HepG2 (cell line): Measurements from ENCODE around the gene ID3. TPM values are rescaled to one million over a fixed set of nuclear protein-coding genes. Genes with fewer than 3 reads are reported as not detected.

Experiments
- ATAC-seq: fragments of 200-7000 bp; cut with Tn5 transposase; 3 replicates; pipeline ENCODE4 v1.9.1; 2020; ENCODE audit warnings: mild to moderate bottlenecking, moderate library complexity
- BruUV-seq: library from RNA; stranded (reverse); fragments of 400-500 nt; replicated peaks from 2 replicates; lab custom pipeline; 2021; lab: Mats Ljungman, UMichigan
- CTCF ChIA-PET: fragments of 300-600 bp; formaldehyde crosslinking; extraction: SDS; loops from one replicate; lab custom pipeline; 2021; ENCODE audit warnings: low total read pairs, inconsistent platforms, low intra/inter-chr PET ratio; lab: Yijun Ruan, JAX
- POLR2A ChIA-PET: fragments of 350-600 bp; sonication (Branson Sonifier 250); formaldehyde crosslinking; loops from one replicate; lab custom pipeline; 2020; ENCODE audit warnings: antibody characterized with exemption, inconsistent platforms; lab: Yijun Ruan, JAX
- DNase-seq: peaks from one replicate; pipeline ENCODE4 v3.0.0-alpha.2; 2015; ENCODE audit warnings: low spot score
- FAIRE-seq: peaks from 3 replicates; lab custom pipeline; 2011; peaks lifted over from hg19 to GRCh38; lab: Jason Lieb, UNC
- H2AFZ ChIP-seq: one replicate; pipeline ENCODE4 v1.6.1; 2011; ENCODE audit warnings: low read length, inconsistent platforms
- H3K27ac ChIP-seq: fragments of 300-600 bp; 3 replicates; pipeline ENCODE4 v1.8.0; 2011; ENCODE audit warnings: mixed run types, mild to moderate bottlenecking, mixed read lengths, low read length, inconsistent platforms; ENCODE audit not compliant: insufficient read depth; ENCODE audit errors: extremely low read length
- H3K27me3 ChIP-seq, 2 experiments: fragments of 200-600 bp in 1 of 2; 2 replicates in 1 of 2; 3 replicates in 1 of 2; pipeline versions ENCODE4 v1.6.0 to v1.8.0; 2011; ENCODE audit warnings: low read length in 2 of 2, mild to moderate bottlenecking in 2 of 2, moderate library complexity in 2 of 2, inconsistent platforms in 1 of 2; ENCODE audit not compliant: insufficient read depth in 2 of 2, control insufficient read depth in 1 of 2
- H3K36me3 ChIP-seq, 2 experiments: fragments of 200-600 bp in 1 of 2; replicated peaks in 1 of 2; 2 replicates in 1 of 2; 3 replicates in 1 of 2; pipeline versions ENCODE4 v1.5.1 to v1.8.0; 2011; ENCODE audit warnings: low read length in 2 of 2, inconsistent platforms in 1 of 2; ENCODE audit not compliant: insufficient read depth in 2 of 2, control insufficient read depth in 1 of 2
- H3K4me1 ChIP-seq: 2 replicates; pipeline ENCODE4 v1.5.1; 2012; ENCODE audit warnings: low read length, inconsistent platforms; ENCODE audit not compliant: insufficient read depth
- H3K4me2 ChIP-seq: 2 replicates; pipeline ENCODE4 v1.6.0; 2011; ENCODE audit warnings: low read depth, low read length, inconsistent platforms
- H3K4me3 ChIP-seq, 3 experiments: fragments of 200-600 bp in 1 of 3; sonication (generic), shearing (Covaris generic) in 1 of 3; replicated peaks in 1 of 3; 2 replicates each; pipeline ENCODE4 v1.5.1; 2011 to 2016; ENCODE audit warnings: low read length in 3 of 3, inconsistent platforms in 2 of 3, low read depth in 2 of 3, mild to moderate bottlenecking in 2 of 3, control low read depth in 1 of 3, mixed read lengths in 1 of 3; ENCODE audit not compliant: insufficient read depth in 1 of 3
- H3K79me2 ChIP-seq: one replicate; pipeline ENCODE4 v1.6.1; 2011; ENCODE audit warnings: low read length, inconsistent platforms; ENCODE audit not compliant: insufficient read depth
- H3K9ac ChIP-seq: 2 replicates; pipeline ENCODE4 v1.6.0; 2011; ENCODE audit warnings: mild to moderate bottlenecking, low read depth, low read length, inconsistent platforms; ENCODE audit not compliant: insufficient read depth
- H3K9me3 ChIP-seq: 2 replicates; pipeline ENCODE4 v1.5.1; 2012; ENCODE audit warnings: mild to moderate bottlenecking, low read length
- H4K20me1 ChIP-seq: 2 replicates; pipeline ENCODE4 v1.6.0; 2011; ENCODE audit warnings: inconsistent platforms, mild to moderate bottlenecking, low read length, moderate library complexity; ENCODE audit not compliant: insufficient read depth
- ARNTL ChIP-seq: sonication (generic); formaldehyde crosslinking; IDR thresholded peaks from 2 replicates; pipeline ENCODE4 v1.4.0; 2020; ENCODE audit warnings: mild to moderate bottlenecking, missing genetic modification reagents
- FOXP1 ChIP-seq, 2 experiments: fragments of 450-650 bp in 1 of 2; IDR thresholded peaks; 2 replicates each; pipeline ENCODE4 v1.6.1; 2017 to 2018; ENCODE audit warnings: antibody characterized with exemption in 1 of 2
- ISL2 ChIP-seq: sonication (generic); formaldehyde crosslinking; IDR thresholded peaks from 2 replicates; pipeline ENCODE4 v1.5.0; 2020; ENCODE audit warnings: missing genetic modification reagents
- NFATC3 ChIP-seq: sonication (generic); formaldehyde crosslinking; IDR thresholded peaks from 2 replicates; pipeline ENCODE4 v1.5.1; 2020; ENCODE audit warnings: mild to moderate bottlenecking, missing genetic modification reagents
- SRY ChIP-seq: sonication (generic); formaldehyde crosslinking; IDR thresholded peaks from 2 replicates; pipeline ENCODE4 v1.8.0; 2022; ENCODE audit warnings: mild to moderate bottlenecking, missing genetic modification reagents
- USF2 ChIP-seq, 2 experiments: sonication (generic) in 1 of 2; formaldehyde crosslinking in 1 of 2; IDR thresholded peaks; 2 replicates each; pipeline versions ENCODE4 v1.5.1 to v1.6.1; 2011 to 2020; ENCODE audit warnings: borderline replicate concordance in 1 of 2, low read depth in 1 of 2, low read length in 1 of 2, mild to moderate bottlenecking in 1 of 2, missing genetic modification reagents in 1 of 2, moderate library complexity in 1 of 2
- ZBTB2 ChIP-seq: sonication (generic); formaldehyde crosslinking; IDR thresholded peaks from 2 replicates; pipeline ENCODE4 v1.8.0; 2022; ENCODE audit warnings: low read depth, missing genetic modification reagents
- ZEB1 ChIP-seq: IDR thresholded peaks from 2 replicates; pipeline ENCODE4 v1.6.1; 2012; ENCODE audit warnings: mild to moderate bottlenecking, low read depth, inconsistent platforms; ENCODE audit not compliant: insufficient replicate concordance
- ZFAT ChIP-seq: sonication (generic); formaldehyde crosslinking; conservative IDR thresholded peaks from 2 replicates; pipeline ENCODE4 v1.8.1; 2023; ENCODE audit warnings: missing genetic modification reagents, inconsistent platforms
- ZNF362 ChIP-seq: sonication (generic); formaldehyde crosslinking; IDR thresholded peaks from 2 replicates; pipeline ENCODE4 v1.4.0; 2020; ENCODE audit warnings: missing genetic modification reagents, mild to moderate bottlenecking, borderline replicate concordance
- ZNF558 ChIP-seq: sonication (generic); formaldehyde crosslinking; IDR thresholded peaks from 2 replicates; pipeline ENCODE4 v1.9.0; 2022; ENCODE audit warnings: mild to moderate bottlenecking, missing genetic modification reagents, borderline replicate concordance
- ZNF670 ChIP-seq: sonication (generic); formaldehyde crosslinking; IDR thresholded peaks from 2 replicates; pipeline ENCODE4 v1.8.0; 2022; ENCODE audit warnings: mild to moderate bottlenecking, missing genetic modification reagents, borderline replicate concordance
- ZNF780A ChIP-seq: sonication (generic); formaldehyde crosslinking; IDR thresholded peaks from 2 replicates; pipeline ENCODE4 v1.8.0; 2022; ENCODE audit warnings: mild to moderate bottlenecking, missing genetic modification reagents, moderate library complexity
- ZNF790 ChIP-seq: sonication (generic); formaldehyde crosslinking; IDR thresholded peaks from 2 replicates; pipeline ENCODE4 v1.8.0; 2022; ENCODE audit warnings: missing genetic modification reagents, mild to moderate bottlenecking, borderline replicate concordance
- ZNF879 ChIP-seq: sonication (generic); formaldehyde crosslinking; IDR thresholded peaks from 2 replicates; pipeline ENCODE4 v1.8.1; 2023; ENCODE audit warnings: missing genetic modification reagents
- WGBS: methylation state at CpG from one replicate; pipeline ENCODE4 v1.1.6; 2017; ENCODE audit warnings: low lambda C conversion rate; 5-methylcytosine and 5-hydroxymethylcytosine counted together
- in situ Hi-C: cut with HindIII; loops from 2 replicates; pipeline ENCODE4 v1.10.0; 2017; ENCODE audit warnings: low pct_unique_long_range_greater_than_20kb; ENCODE audit not compliant: extremely low pct_ligation_motif_present
- intact Hi-C: fragments of 100-400 bp; cut with micrococcal nuclease; formaldehyde crosslinking; loops from one replicate; pipeline ENCODE4 v1.10.0; 2022; ENCODE audit not compliant: unreplicated experiment
- polyA plus RNA-seq, 8 experiments: library from polyadenylated mRNA; depleted of rRNA in 3 of 8; stranded (reverse) in 7 of 8; unstranded in 1 of 8; fragments of >200 nt; fragmentation: Illumina TruSeq in 4 of 8; extraction: Trizol in 4 of 8; gene quantifications; 2 replicates each; pipeline versions ENCODE4 v1.2.1 to v1.2.3, GENCODE V29; 2011 to 2016; ENCODE audit warnings: low read depth in 4 of 8, missing spikeins in 1 of 8, mixed read lengths in 1 of 8; ENCODE audit not compliant: insufficient read depth in 1 of 8
- total RNA-seq, 5 experiments: library from RNA; depleted of rRNA; stranded (reverse); fragments of >200 nt; fragmentation: Illumina TruSeq; extraction: Trizol; gene quantifications; 2 replicates each; pipeline ENCODE4 v1.2.3, GENCODE V29; 2016; ENCODE audit warnings: low read depth in 1 of 5

Gene ID3
- total and polyA plus RNA-seq, 2 of the 13 experiments (the other 11 are each of a cell fraction or from before 2014, with no cell fraction given) = 64.8 to 115 TPM

GRCh38 chr1:23558872-23559135, 497 bp downstream of the ID3 start:
- in situ Hi-C loops (no loop called here), intact Hi-C loops (loop anchor here (5.0 to 10.0 kb wide), 2 partner anchors 33 to 186 kb away; partner anchors contain the start of gene ELOA)
- Histone ChIP-seq H3K36me3 (no peaks in the 10 kb centered on the region), H3K9ac (peak overlapping the region; percentile 97), H3K27me3 (no peaks in the 10 kb centered on the region; a peak in 1 of 5 replicates), H4K20me1 (peaks cover 9% of the 10 kb centered on the region; the same call in 1 of the 2 replicates), H3K27ac (peak overlapping the region; percentile 98), H3K4me1 (peaks cover 77% of the 10 kb centered on the region), H3K79me2 (peaks cover 25% of the 10 kb centered on the region), H2AFZ (no peak overlapping the region), H3K4me2 (peak overlapping the region; percentile 95), H3K4me3 (peak overlapping the region; percentile 73 to 98 (median 83)), H3K9me3 (no peaks in the 10 kb centered on the region)
- no TSS peak for BruUV-seq
- no peak for DNase-seq
- ATAC-seq = no peak
- ChIA-PET POLR2A (interaction anchor here (0.7 to 6.0 kb wide), 10 partner anchors 10 to 219 kb away, joined by 3 to 54 read pairs (median 6); partner anchors contain the start of genes PITHD1 and RPL11), CTCF (no interaction called here)
- no peak for FAIRE-seq
- WGBS = 0% methylated on average over 14 of the region's 14 CpGs
- TF ChIP-seq ZNF879 = 0 out of 2 replicates have a peak, but pooled peaks have one; percentile 31
- TF ChIP-seq ZEB1 = peak; percentile 22
- TF ChIP-seq ZNF362 (CRISPR knock-in tag) = no peak
- TF ChIP-seq USF2 (IDR thresholded peaks at IDR 0.05; ENCODE audit: low read depth, low read length) = no peak
- TF ChIP-seq USF2 (CRISPR knock-in tag; IDR thresholded peaks at IDR 0.05; ENCODE audit: borderline replicate concordance) = 0 out of 2 replicates have a peak, but pooled peaks have one; percentile 20
- no peak for TF ChIP-seq ISL2 (CRISPR knock-in tag)
- no peak for TF ChIP-seq ZFAT (CRISPR knock-in tag)
- TF ChIP-seq ARNTL = 0 out of 2 replicates have a peak, but pooled peaks have one; percentile 6
- TF ChIP-seq SRY (CRISPR knock-in tag) = peak; percentile 14; the same call in 1 of the 2 replicates
- TF ChIP-seq FOXP1 (IDR thresholded peaks at IDR 0.05) = no peak
- no peak for TF ChIP-seq FOXP1 (CRISPR knock-in tag; IDR thresholded peaks at IDR 0.05)
- TF ChIP-seq ZNF790 = peak; percentile 91
- 0 out of 2 replicates have a peak, but pooled peaks have one; percentile 63 for TF ChIP-seq ZNF558 (CRISPR knock-in tag)
- TF ChIP-seq ZNF670 (CRISPR knock-in tag) = no peak
- no peak for TF ChIP-seq ZNF780A (CRISPR knock-in tag)
- no peak for TF ChIP-seq NFATC3 (CRISPR knock-in tag)
- TF ChIP-seq ZBTB2 (CRISPR knock-in tag) = 0 out of 2 replicates have a peak, but pooled peaks have one; percentile 4
